Measurements from ENCODE around the gene FAM107A. TPM values are rescaled to one million over a fixed set of nuclear protein-coding genes. Genes with fewer than 3 reads are reported as not detected.

The FAM107A gene
- total RNA-seq, 1 experiment from 2014 or later: not detected

DNA sequence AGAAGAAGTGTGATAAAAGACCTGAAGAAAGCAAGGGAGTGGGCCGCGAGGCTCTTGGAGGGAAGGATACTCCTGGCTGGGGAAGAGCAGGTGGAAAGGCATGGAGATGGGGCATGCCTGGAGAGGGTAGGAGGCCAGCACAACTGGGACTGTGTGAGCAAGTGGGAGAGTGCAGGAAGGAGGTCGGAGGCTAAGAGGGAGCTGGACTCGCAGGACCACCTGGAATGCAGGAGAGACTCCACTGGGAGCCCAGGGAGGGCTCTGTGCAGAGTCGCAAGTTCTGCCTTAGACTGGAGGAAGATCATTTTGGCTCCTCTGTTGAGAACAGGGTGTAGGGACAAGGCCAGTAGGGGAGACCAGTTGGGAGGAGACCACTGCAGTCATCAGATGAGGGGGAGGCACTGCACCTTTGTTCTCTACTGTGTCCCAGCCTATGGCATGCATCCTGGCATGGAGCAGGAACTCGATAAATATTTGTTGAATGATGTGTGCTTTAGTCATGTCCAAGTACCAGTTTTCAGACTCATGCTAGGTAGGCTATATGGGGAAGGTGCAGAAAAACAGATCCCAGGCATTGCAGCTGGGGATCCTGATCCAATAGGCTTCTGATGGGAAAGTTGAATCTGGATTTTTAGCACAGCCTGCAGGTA, 13.7 kb downstream of the FAM107A start:
- no TSS peak for BruUV-seq (replicated peaks)
- Histone ChIP-seq H3K4me3 (ENCODE audit: low read depth, low read length) (no peak overlapping the region), H3K9me3 (no peaks in the 10 kb centered on the region), H3K36me3 (ENCODE audit: control insufficient read depth, insufficient read depth, low read length) (no peaks in the 10 kb centered on the region), H3K27me3 (replicated peaks; ENCODE audit: control insufficient read depth, insufficient read depth, low read length) (no peaks in the 10 kb centered on the region), H3K4me1 (peaks cover 41% of the 10 kb centered on the region)
- intact Hi-C loops (cut with micrococcal nuclease; ENCODE audit: unreplicated experiment): loop anchor here (5.0 kb wide), 1 partner anchor 489 kb away; the partner anchor contains the start of gene CFAP20DC
- Mint-ChIP-seq H3K27ac (ENCODE audit: unreplicated experiment) (peak overlapping the region; percentile 9), H3K9me3 (ENCODE audit: unreplicated experiment) (no peaks in the 10 kb centered on the region), H3K4me3 (ENCODE audit: unreplicated experiment) (no peak overlapping the region), H3K36me3 (ENCODE audit: insufficient read depth, unreplicated experiment) (peaks cover 5% of the 10 kb centered on the region), H3K27me3 (ENCODE audit: insufficient read depth, unreplicated experiment) (no peaks in the 10 kb centered on the region), H3K4me1 (ENCODE audit: low read depth, unreplicated experiment) (peaks cover 36% of the 10 kb centered on the region)
- POLR2A ChIA-PET: no interaction called here
- DNase-seq: no peak
- TF ChIP-seq, protein P1, sequence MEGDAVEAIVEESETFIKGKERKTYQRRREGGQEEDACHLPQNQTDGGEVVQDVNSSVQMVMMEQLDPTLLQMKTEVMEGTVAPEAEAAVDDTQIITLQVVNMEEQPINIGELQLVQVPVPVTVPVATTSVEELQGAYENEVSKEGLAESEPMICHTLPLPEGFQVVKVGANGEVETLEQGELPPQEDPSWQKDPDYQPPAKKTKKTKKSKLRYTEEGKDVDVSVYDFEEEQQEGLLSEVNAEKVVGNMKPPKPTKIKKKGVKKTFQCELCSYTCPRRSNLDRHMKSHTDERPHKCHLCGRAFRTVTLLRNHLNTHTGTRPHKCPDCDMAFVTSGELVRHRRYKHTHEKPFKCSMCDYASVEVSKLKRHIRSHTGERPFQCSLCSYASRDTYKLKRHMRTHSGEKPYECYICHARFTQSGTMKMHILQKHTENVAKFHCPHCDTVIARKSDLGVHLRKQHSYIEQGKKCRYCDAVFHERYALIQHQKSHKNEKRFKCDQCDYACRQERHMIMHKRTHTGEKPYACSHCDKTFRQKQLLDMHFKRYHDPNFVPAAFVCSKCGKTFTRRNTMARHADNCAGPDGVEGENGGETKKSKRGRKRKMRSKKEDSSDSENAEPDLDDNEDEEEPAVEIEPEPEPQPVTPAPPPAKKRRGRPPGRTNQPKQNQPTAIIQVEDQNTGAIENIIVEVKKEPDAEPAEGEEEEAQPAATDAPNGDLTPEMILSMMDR (IDR thresholded peaks at IDR 0.05; ENCODE audit: insufficient read depth in 1 of 2, low read depth in 1 of 2, low read length in 1 of 2, severe bottlenecking in 1 of 2, unreplicated experiment in 1 of 2): no peak
- CTCF ChIA-PET: no interaction called here

DNA sequence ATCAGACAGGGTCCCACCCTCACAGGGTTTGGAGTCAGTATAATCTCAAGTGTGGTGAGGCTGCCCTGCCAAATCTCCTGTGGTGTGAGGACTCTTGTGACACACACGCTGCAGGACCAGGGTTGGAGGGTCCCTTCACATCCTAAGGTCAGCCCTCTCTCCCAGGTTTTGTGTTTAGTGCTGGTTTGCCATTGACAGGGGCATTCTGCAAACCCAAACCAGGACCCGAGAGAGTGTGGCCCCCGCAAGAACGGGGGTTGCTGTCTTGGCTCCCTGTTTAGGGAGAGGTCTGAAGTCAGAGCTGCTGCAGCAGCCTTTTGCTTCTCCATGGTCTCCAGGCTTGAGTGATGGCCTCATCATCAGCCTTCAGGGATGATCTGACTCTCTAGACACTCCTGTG, 14.7 kb downstream of the FAM107A start:
- Mint-ChIP-seq H3K4me3 (ENCODE audit: unreplicated experiment) (no peak overlapping the region), H3K9me3 (ENCODE audit: unreplicated experiment) (no peaks in the 10 kb centered on the region), H3K27ac (ENCODE audit: unreplicated experiment) (peak overlapping the region; percentile 91), H3K36me3 (ENCODE audit: insufficient read depth, unreplicated experiment) (peaks cover 5% of the 10 kb centered on the region), H3K4me1 (ENCODE audit: low read depth, unreplicated experiment) (peaks cover 41% of the 10 kb centered on the region), H3K27me3 (ENCODE audit: insufficient read depth, unreplicated experiment) (no peaks in the 10 kb centered on the region)
- intact Hi-C loops (cut with micrococcal nuclease; ENCODE audit: unreplicated experiment): loop anchor here (5.0 kb wide), 1 partner anchor 490 kb away; the partner anchor contains the start of gene CFAP20DC
- no TSS peak for BruUV-seq (replicated peaks)
- Histone ChIP-seq H3K4me1 (peaks cover 47% of the 10 kb centered on the region), H3K27me3 (replicated peaks; ENCODE audit: control insufficient read depth, insufficient read depth, low read length) (no peaks in the 10 kb centered on the region), H3K9me3 (no peaks in the 10 kb centered on the region), H3K4me3 (ENCODE audit: low read depth, low read length) (no peak overlapping the region), H3K36me3 (ENCODE audit: control insufficient read depth, insufficient read depth, low read length) (no peaks in the 10 kb centered on the region)
- ChIA-PET CTCF (no interaction called here), POLR2A (no interaction called here)
- no peak for DNase-seq
- TF ChIP-seq, protein P1 (IDR thresholded peaks at IDR 0.05; ENCODE audit: insufficient read depth in 1 of 2, low read depth in 1 of 2, low read length in 1 of 2, severe bottlenecking in 1 of 2, unreplicated experiment in 1 of 2): no peak

DNA sequence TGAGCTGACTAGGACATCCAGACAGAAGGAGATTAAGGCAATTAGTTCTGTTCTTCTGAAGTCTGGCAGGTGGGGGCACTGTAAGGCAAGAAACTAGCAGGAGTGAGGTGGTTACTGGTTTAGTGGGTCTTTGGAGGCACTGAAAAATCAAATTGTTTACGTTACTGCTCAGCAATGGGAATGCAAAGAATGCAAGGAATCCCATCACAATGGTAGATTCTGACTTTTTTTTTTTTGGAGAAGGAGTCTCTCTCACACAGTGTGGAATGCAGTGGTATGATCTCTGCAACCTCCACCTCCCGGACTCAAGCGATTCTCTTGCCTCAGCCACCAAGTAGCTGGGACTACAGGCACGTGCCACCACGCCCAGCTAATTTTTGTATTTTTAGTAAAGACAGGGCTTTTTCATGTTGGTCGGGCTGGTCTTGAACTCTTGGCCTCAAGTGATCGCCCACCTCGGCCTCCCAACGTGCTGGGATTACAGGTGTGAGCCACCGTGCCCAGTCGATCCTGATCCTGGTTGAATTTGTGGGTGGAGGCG, 16.4 kb downstream of the FAM107A start:
- Mint-ChIP-seq H3K4me1 (ENCODE audit: low read depth, unreplicated experiment) (peaks cover 38% of the 10 kb centered on the region), H3K27ac (ENCODE audit: unreplicated experiment) (peak overlapping the region; percentile 91), H3K9me3 (ENCODE audit: unreplicated experiment) (no peaks in the 10 kb centered on the region), H3K36me3 (ENCODE audit: insufficient read depth, unreplicated experiment) (peaks cover 5% of the 10 kb centered on the region), H3K4me3 (ENCODE audit: unreplicated experiment) (peak overlapping the region; percentile 33), H3K27me3 (ENCODE audit: insufficient read depth, unreplicated experiment) (no peaks in the 10 kb centered on the region)
- Histone ChIP-seq H3K27me3 (replicated peaks; ENCODE audit: control insufficient read depth, insufficient read depth, low read length) (no peaks in the 10 kb centered on the region), H3K4me3 (ENCODE audit: low read depth, low read length) (no peak overlapping the region), H3K4me1 (peaks cover 42% of the 10 kb centered on the region), H3K9me3 (no peaks in the 10 kb centered on the region), H3K36me3 (ENCODE audit: control insufficient read depth, insufficient read depth, low read length) (no peaks in the 10 kb centered on the region)
- POLR2A ChIA-PET: interaction anchor here (0.6 to 0.9 kb wide), 2 partner anchors 23 to 69 kb away, joined by 3 read pairs; no protein-coding TSS in a partner anchor
- TF ChIP-seq, protein P1 (IDR thresholded peaks at IDR 0.05; ENCODE audit: insufficient read depth in 1 of 2, low read depth in 1 of 2, low read length in 1 of 2, severe bottlenecking in 1 of 2, unreplicated experiment in 1 of 2): peak; percentile 43 to 51
- CTCF ChIA-PET: interaction anchor here (0.7 to 2.3 kb wide), 6 partner anchors 23 to 70 kb away, joined by 3 to 24 read pairs (median 4); no protein-coding TSS in a partner anchor
- intact Hi-C loops (cut with micrococcal nuclease; ENCODE audit: unreplicated experiment): loop anchor here (1.0 to 5.0 kb wide), 3 partner anchors 25 to 491 kb away; partner anchors contain the start of gene CFAP20DC
- no TSS peak for BruUV-seq (replicated peaks)
- peak; percentile 86 for DNase-seq

All from Caco-2 (cell line).